NCI-H128 (cell line): ENCODE data around the gene PGM1.

Source experiments
- DNase-seq: peaks from one replicate; lab custom pipeline; 2025; ENCODE audit not compliant: unreplicated experiment; lab: John Stamatoyannopoulos, UW

Gene PGM1

DNA sequence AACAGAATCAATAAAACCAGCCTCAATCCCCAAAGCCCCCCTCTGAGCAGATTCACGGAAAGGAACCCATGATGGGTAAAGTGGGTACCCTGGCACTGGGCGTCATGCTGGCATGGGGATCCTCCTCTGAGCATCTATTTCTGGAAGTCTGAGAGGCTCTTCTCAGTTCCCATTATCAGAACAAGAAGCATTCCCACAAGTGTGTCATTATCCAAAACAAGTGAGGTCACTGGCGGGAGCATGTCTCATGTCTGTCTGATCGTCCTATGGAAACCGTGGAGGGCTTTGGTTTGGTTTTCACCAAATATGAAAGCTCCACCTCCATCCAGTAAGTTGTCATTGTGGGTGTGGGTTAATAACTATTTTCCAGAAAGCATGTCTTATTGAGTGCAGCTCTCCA is 70.7 kb downstream of the PGM1 start:
- DNase-seq, result no peak

DNA sequence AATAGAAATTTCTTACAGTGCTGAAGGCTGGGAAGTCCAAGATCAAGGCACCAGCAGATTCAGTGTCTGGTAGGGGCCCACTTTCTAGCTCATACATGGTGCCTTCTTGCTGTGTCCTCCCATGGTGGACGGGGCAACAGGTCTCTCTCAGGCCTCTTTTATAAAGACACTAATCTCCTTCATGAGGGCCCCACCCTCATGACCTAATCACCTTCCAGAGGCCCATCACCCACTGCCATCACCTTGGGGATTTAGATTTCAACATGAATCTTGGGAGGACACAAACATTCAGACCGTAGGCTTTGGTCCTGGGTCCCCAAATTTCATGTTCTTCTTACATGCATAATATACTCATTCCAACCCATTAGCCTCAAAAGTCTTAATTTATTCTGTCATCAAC is 71.5 kb downstream of the PGM1 start:
- no peak for DNase-seq

DNA sequence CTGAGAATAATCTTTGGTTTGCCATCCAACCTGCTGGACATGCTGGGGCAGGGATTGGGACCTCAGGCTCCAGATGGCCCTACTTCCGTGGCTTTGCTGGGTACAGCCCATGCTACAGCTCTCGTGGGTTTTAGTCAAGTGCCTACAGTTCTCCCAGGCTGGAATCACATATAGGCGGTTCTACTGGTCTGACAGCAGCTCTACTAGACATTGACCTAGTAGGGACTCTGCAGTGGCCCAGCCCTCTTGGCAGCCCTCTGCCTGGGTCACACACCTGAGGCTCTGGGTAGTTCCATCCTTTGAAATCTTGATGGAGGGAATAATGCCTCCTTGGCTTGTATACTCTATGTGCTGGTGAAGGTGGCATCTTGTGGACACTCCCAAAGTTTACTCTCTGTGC is 72.2 kb downstream of the PGM1 start:
- no peak for DNase-seq

DNA sequence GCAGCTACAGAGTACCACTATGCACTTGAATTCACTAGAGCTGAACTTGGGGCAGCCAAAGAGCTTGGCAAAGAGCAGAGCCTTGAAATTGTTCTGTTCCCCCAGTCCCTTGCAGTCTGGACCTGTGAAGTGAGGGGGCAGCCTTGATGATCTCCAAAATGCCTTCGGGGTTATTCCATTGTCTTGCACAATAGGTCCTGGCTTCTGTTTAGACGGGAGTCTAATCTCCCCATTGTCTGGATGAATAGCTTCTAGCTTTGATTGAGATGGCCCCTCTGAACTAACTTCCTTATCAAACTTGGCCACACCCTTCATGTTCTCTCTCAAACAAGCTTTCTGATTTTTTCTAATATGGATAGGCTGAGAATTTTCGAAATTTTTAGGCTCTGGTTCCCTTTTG is 72.6 kb downstream of the PGM1 start:
- no peak for DNase-seq

DNA sequence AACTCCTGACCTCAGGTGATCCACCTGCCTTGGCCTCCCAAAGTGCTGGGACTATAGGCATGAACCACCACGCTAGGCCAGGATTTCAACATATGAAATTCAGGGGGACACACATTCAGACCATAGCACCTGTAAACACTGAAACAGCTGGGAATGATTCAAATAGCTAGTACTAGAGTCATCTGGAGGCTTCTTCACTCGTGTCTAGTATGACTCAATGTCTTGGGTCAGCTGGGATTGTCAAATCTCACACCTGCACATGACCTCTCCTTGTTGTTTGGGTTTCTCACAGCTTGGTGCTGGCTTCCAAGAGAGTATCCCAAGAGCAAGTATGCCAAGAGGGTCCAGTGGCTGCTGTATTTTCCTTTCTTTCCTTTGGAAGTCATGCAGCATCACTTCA is 75.1 kb downstream of the PGM1 start:
- no peak for DNase-seq

DNA sequence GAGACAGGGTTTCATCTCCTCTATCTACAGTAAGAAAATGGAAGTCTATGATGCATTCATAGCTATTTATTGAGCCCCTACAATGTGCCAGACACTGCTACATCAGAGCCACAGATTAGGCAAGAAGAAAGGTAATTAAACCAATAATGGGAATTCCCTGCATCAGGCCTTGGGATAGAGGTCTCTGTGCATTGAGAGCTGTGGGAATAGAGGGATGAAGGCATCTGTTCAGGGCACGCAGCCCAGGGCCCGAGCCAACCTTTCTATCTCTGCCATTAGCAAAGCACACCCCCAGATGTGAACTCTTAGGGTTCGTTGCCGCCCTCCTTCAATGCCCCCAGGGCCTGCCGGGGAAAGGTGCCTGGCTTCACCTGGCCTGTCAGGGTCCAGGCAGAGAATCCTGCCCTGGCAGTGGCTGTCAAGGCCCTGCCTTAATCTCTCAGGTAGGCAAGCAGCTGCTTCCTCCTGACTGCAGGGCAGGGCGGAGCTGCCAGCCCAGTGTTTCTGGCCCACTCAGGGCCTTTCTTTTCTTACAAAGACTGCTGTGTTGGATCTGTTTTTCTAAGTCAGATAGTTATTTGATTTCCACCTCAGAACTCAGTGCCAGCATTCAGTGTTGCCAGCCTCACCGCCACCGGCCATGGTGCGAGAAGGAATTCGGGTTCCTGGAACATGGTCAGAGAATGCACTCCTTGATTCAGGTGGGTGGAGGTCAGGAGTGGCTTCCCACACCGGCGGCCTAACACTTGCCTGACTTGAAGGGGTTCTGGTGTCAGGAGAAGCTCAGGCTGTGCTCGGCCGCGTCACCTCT is 76.1 kb downstream of the PGM1 start:
- DNase-seq, result no peak

DNA sequence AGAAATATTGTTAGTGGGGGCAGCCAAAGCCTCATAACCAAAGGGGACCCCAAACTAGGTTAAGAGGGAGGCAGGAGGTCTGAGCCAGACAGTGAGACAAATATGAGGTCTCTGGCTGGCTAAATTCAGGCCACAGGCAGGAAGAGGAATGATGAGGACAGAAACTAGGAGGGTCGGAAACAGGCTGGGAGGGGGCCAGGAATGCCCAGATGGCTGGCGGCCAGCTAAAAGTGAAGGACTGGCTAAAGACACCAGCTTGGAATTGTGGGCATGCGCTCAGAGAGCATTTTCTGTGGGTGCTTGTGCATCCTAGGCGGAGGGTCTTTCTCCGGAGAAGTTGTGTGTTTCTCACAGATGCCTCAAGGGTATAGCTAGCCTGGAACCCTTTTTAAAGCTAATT is 77.0 kb downstream of the PGM1 start:
- no peak for DNase-seq

DNA sequence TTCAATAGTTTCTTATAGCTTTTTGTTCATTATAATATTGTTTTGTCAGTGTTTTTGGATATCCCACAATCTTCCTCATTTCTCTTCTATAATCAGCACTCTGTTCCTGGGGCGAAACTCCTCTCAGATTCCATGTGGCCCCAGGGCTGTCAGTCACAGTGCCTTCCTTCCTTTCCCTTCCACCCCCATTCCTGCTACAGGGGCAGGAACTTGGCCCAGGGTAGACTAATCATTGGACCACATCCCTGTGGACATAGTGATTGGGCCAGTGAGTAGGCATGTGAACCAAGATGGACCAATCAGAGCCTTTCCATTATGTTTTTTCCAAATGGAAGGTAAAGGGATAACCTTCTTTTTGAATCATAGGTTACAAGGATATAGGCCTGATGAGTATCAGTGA is 78.3 kb downstream of the PGM1 start:
- no peak for DNase-seq

DNA sequence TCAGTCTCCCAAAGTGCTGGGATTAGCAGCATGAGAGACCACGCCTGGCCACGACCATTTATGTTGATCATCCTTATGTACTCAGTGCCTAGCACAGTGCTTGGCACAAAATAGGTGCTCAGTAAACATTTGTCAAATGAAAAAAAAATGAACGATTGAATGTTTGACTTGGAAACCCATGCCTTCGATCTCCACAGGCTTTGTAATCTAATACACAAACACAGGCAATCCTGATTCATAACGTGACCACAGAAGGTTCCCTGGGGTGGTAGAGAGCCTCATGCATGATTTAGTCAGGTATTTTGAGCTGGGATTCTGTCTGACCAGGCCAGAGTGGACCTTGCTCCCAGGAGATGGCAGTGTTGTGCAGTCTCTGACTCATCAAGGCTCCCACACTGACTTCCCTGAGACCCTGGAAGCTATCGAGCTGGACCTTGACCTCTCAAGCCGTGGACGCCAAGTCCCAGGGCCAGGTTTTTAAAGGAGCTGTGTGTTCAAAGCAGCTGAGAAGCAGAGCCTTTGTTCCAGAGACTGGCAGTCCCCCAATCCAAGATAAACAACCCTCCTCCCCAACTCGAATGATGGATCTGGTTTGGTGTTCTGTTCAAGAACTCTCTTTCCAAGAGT is 81.1 kb downstream of the PGM1 start:
- peak; percentile 8 for DNase-seq

DNA sequence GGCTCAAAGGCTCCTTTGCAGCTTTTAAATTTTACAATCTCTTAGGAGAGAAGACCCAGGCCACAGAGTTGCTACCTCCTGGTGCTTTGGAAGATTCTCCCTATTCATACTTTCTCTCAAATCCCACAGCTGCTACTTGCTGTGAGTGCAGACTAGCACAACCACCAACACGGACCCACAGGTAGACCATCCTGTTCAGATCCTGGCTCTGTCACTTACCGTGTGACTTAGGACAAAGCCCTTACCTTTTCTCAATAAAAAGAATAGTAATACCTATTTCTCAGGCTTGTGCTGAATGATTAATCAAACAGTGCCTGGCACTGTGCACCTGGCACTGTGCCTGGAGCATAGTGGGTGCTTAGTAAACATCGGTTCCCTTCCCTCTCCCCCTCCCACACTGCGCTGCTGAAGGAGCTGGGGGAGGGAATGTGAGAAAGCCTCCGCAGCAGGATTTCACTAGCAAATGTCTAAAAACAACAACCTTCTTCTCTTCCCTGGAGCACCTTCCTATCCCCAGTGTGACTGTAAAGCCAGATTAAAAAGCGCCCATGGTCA is 81.7 kb downstream of the PGM1 start:
- DNase-seq, result no peak

DNA sequence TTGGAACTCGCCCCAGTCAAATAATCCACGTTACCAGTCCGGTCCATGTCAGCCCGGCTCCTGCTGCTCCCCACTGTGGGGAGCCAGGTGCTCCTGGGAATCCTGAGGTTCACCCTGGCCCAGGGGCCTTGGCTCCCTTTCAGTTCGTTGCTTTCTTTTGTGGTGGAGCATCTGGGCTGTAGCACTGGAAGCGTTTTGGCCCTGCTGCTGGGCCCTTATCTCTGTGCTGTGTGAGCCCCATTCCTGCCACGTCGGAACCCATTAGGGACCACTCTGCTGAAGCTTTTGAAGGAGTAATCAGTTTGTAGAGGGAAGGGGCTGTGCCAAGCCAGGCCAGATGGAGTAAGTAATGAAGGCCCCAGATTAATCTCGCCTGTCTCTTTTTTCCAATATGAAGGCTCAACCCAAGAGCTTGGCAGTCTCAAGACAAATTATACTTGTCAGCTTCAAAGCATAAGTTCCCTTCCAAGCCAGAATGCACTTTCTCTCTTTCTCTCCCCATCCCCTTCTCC is 82.3 kb downstream of the PGM1 start:
- no peak for DNase-seq

DNA sequence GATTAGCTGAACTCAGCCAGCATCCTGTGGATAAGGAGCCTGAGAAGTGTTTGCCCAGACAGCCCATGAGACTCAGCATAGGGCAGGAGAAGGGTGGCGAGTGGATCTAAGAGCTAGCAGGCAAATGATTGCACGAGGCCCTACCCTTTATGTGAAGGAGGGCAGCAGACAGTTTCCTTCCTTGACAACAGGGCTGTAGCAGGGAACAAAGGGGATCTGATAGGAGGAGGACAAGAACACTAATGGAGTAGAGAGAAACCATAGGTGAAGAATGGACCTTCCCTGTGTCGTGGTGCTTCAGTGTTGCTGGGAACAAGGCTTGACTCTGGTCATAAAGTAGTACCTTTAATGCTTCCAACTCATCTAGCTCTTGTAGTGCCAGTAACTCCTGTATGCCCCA is 84.3 kb downstream of the PGM1 start:
- no peak for DNase-seq

DNA sequence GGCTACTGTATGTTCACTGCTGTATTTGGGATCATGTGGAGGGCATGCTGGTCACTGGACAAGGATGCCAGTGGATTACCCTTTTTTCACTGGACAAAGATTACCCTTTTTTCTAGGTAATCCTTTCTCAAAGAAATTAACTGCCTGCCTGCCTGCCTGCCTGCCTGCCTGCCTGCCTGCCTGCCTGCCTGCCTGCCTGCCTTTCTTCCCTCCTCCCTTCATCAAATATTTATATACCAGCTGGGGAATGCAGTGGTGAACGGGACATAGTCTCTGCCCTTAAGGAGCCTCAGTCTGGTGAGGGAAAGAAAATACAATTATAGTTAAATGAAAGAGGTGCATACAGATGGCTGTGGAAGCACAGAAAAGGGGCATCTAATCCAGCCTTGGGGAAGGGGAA is 85.0 kb downstream of the PGM1 start:
- DNase-seq, result no peak

DNA sequence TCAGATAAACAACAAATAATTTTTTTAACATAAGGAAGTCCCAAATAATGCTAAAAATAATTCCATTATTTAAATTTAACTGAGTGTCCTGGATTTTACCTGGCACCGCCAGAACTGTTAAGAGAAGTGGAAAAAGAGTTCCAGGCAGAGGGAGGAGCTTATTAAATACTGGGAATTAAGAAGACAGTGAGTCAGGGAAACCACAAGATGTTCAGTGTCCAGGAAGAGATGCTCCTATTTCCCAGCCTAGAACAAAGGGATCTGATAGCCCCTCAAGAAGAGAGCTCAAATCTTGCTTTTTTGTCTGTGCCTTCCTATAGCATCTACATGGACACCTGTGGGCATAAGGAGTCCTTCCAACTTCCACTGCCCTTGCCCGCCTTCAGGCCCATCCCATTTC is 85.9 kb downstream of the PGM1 start:
- DNase-seq, result no peak

DNA sequence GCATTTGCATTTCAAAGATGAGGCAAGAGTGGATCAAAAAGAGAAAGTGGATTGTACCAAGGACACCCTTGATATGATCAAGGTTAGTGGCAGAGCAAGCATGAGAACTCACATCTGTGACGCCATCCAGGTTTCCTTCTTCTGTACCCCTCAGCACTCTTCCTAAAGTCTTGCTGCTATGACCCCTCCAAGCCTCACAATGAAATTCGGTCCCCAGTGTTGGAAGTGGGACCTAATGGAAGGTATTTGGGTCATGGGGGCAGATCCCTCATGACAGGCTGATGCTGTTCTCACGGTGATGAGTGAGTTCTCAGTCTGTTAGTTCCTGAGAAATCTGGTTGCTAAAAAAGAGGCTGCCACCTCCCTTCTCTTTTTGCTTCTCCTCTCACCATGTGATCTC is 86.4 kb downstream of the PGM1 start:
- DNase-seq, result no peak

DNA sequence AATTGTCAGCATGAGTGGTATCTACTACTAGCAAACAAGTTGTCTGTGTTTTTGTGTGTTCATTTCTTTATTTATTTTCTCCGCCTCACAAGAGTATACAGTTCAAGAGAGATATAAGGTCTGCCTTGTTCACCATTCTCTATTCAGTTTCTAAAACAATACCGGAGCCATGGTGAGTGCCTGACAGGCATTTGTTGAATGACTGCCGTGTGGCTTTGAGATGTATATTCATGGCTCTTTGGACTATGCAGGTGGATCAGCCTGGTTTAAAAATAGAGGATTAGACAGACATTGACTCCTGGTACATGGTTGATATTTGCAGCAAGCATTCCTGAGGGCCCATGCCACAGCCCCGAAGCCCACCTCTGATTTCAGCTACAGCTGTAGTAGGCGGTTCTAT is 89.7 kb downstream of the PGM1 start:
- no peak for DNase-seq

DNA sequence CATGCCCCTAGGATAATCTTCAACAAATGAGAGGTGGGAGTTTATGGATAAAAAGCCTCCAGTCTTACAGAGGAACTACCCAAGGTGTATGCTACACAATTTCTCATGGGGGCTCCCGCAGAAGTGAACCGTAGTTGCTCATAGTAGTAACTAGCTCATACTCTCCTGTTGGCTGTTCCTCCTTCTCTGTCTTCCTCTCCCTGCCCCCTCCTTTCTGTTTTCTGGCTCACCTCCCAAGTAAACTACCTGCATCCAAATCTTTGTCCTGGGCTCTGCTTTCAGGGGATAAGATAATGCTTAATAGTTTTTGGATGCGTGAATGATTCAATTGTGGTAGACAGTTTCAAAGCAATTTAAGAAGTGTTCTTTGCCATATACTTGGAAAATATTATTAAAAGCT is 90.5 kb downstream of the PGM1 start:
- DNase-seq, result no peak

DNA sequence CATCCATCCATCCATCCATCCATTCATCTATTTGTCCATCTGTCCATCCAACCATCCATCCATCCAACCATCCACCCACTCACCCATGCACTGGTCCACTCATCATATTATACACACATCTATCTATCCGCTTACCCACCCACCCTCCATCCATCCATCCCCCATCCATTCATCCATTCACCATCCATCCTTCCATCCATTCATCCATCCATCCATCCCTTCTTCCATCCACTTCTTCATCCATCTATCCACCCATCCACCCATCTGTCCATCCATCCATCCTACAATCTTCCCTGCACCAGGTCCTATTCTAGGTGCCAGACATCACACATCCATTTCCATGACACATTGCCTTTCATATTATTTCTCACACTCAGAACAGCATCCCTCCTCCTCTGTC is 93.5 kb downstream of the PGM1 start:
- no peak for DNase-seq

DNA sequence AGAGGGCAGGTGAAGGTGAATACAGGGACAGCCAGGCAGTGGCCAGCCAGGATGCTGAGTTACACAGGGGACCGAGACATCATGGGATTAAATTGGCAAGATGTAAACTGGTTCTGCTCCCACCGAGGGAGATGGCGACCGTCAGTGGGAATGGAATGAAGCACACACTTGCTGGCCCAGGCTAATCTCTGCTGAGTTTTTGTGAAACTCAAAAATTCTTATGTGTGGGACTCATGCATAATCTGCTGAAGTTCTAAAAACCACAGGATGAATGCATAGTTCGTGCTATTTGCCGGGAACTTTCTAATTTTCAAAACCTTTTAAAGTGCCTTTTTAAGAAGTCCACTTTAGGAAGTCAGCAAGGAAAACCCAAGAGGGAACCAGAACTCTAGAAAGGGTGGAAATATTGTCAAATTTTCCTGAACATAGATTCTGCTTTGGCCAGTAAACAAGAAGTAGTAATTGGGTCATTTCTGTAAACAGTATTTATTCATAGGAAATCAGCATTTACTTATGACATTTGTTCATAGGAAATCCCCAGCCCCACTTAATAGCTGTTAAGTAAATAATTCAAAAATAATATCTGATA is 95.2 kb downstream of the PGM1 start:
- no peak for DNase-seq

DNA sequence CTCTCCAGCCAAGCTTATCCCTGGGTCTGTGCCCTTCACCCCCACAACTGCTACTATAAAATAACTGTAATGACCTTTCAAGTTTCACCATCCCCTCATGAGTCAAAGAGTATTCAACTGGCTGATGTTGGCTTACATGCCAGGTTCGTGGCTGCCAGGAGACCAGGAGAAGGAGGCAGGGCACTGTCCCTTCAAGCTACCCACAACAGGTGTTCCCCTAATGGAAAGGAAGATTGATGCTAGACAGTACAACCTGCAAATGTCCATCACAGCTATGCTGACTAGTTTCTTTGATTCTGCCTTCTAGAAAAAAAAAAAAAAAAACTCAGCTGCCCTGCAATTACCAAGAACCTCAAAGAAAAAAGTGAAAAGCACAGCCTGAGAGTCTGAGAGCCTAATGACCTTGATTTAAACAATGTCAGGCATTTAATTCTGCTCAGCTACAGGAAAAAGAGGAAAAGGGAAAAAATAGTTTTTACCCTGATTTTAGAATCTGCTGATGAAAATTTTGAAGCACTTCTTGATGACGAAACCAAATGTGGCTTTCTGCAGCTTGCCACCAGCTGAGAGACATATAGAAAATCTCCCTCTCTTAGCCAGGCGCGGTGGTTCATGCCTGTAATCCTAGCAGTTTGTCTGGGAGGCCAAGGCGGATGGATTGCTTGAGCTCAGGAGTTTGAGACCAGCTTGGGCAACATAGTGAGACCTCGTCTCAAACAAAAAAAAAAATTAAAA is 97.9 kb downstream of the PGM1 start:
- DNase-seq, result no peak

DNA sequence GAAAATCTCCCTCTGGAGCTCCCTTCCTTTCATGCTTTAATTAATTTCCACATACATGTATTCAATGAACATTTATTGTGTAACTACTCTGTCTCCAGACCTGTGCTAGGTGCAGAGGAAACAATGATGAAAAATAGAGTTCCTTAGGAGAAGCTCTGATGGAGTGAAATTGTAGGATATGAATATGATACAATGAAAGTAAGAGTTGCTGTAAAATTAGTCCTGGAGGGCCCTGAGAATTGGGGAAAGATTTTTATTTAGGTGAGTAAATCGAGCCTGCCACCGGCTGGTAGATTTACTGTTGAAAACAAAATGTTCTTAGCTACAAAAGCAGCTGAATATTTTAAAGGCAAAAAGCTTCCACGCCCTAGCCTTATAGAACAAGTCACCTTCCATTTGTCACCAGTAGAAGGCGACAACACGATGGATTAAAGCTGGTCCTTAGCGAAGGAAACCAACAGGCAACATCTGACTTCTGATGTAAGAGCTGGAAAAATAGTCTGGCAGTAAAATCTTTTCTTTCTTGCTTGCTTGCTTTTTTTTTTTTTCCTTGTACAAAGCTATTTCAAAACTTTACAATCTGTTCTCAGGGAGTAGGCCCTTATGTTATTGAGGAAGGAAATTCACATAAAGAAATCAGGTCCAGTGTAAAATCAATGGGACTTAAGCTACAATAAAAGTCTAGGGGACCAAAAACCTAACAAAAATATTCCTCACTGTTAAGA is 98.7 kb downstream of the PGM1 start:
- DNase-seq, result peak; percentile 57
